C4-2B (cell line): ENCODE measurements around the gene MAST1.

Source experiments
- H3K27ac ChIP-seq: fragments of 450-650 bp; 2 replicates; pipeline ENCODE4 v1.5.1; 2017
- CTCF ChIP-seq: fragments of 450-650 bp; conservative IDR thresholded peaks from 2 replicates; pipeline ENCODE4 v1.5.1; 2017; ENCODE audit warnings: mild to moderate bottlenecking
- ZFX ChIP-seq: fragments of 450-650 bp; IDR thresholded peaks from 2 replicates; pipeline ENCODE4 v1.6.1; 2017

MAST1 gene

GRCh38 chr19:12865746-12866415 is 27.6 kb downstream of the MAST1 start:
- H3K27ac ChIP-seq = no peak overlapping the region
- TF ChIP-seq ZFX (no peak), CTCF (no peak)

GRCh38 chr19:12866416-12867119 is 28.3 kb downstream of the MAST1 start:
- H3K27ac ChIP-seq = no peak overlapping the region
- no peak for TF ChIP-seq CTCF
- no peak for TF ChIP-seq ZFX

GRCh38 chr19:12867120-12868099 is 29.1 kb downstream of the MAST1 start:
- no peak overlapping the region for H3K27ac ChIP-seq
- TF ChIP-seq CTCF (no peak), ZFX (no peak)

GRCh38 chr19:12868540-12869112 is 30.3 kb downstream of the MAST1 start:
- TF ChIP-seq ZFX = no peak
- no peak for TF ChIP-seq CTCF
- no peak overlapping the region for H3K27ac ChIP-seq

GRCh38 chr19:12871681-12872080 is 33.4 kb downstream of the MAST1 start:
- TF ChIP-seq ZFX (no peak), CTCF (no peak)
- no peak overlapping the region for H3K27ac ChIP-seq

GRCh38 chr19:12872255-12872654 is 33.9 kb downstream of the MAST1 start:
- no peak for TF ChIP-seq ZFX
- TF ChIP-seq CTCF = no peak

More at GRCh38 chr19:12872255-12872654, 33.9 kb downstream of the MAST1 start:
- peak overlapping the region; percentile 7; the same call in 1 of the 2 replicates for H3K27ac ChIP-seq
